Testis (tissue), 2 donors: ENCODE data around the gene IQCH.

Experiments used
- CTCF ChIP-seq, 3 experiments: fragments of 450-650 bp in 2 of 3; fragments of 200-600 bp in 1 of 3; sonication (generic) in 1 of 3; IDR thresholded peaks; one replicate each; pipeline ENCODE4 v1.5.1; 2016 to 2019; ENCODE audit warnings: antibody characterized with exemption in 3 of 3, mild to moderate bottlenecking in 2 of 3, moderate library complexity in 1 of 3
- POLR2A ChIP-seq: fragments of 450-650 bp; IDR thresholded peaks from one replicate; pipeline ENCODE4 v1.6.1; 2017; ENCODE audit warnings: antibody characterized with exemption, mild to moderate bottlenecking, moderate library complexity

GRCh38 chr15:67409175-67409574 is 154.6 kb downstream of the IQCH start:
- TF ChIP-seq CTCF (IDR thresholded peaks at IDR 0.05): no peak
- no peak for TF ChIP-seq POLR2A
